Common myeloid progenitor, CD34-positive (primary cell): ENCODE results near the gene RAE1.
"Not testable (repeated sequence)": the region's sequence is repeated elsewhere in the genome, so short reads cannot be mapped to it uniquely, and the experiment has no call there.

Experiments used
- CTCF ChIA-PET: fragments of 350-600 bp; sonication (Branson Sonifier 250); formaldehyde crosslinking; loops from one replicate; lab custom pipeline; 2021; ENCODE audit warnings: antibody characterized with exemption; lab: Charles Lee
- POLR2A ChIA-PET: fragments of 350-600 bp; sonication (Branson Sonifier 250); formaldehyde crosslinking; loops from one replicate; lab custom pipeline; 2021; ENCODE audit warnings: antibody characterized with exemption; lab: Charles Lee
- DNase-seq, 3 donors: peaks; one replicate each; pipeline versions ENCODE4 v3.0.0 to v3.0.0-alpha.2; 2013
- H3K27ac ChIP-seq, 2 experiments: 1 replicate in 1 of 2; 2 replicates in 1 of 2; pipeline ENCODE4 v1.7.0; 2013; ENCODE audit warnings: inconsistent platforms in 2 of 2, low read length in 2 of 2, mild to moderate bottlenecking in 2 of 2, low read depth in 1 of 2, moderate library complexity in 1 of 2; ENCODE audit not compliant: severe bottlenecking in 2 of 2, insufficient read depth in 1 of 2, poor library complexity in 1 of 2
- H3K27me3 ChIP-seq, 5 experiments: replicated peaks in 2 of 5; 1 replicate in 3 of 5; 2 replicates in 2 of 5; pipeline versions ENCODE4 v1.6.1 to v1.7.0; 2013; ENCODE audit warnings: low read length in 4 of 5, mild to moderate bottlenecking in 2 of 5, moderate library complexity in 2 of 5, inconsistent platforms in 1 of 5; ENCODE audit not compliant: insufficient read depth in 5 of 5, control insufficient read depth in 4 of 5
- H3K36me3 ChIP-seq, 4 experiments: 1 replicate in 2 of 4; 2 replicates in 2 of 4; pipeline versions ENCODE4 v1.6.1 to v1.7.0; 2013; ENCODE audit warnings: low read length in 3 of 4, control low read depth in 1 of 4, mild to moderate bottlenecking in 1 of 4; ENCODE audit not compliant: control insufficient read depth in 4 of 4, insufficient read depth in 4 of 4
- H3K4me1 ChIP-seq, 4 experiments: 1 replicate in 3 of 4; 2 replicates in 1 of 4; pipeline versions ENCODE4 v1.6.1 to v1.7.1; 2013; ENCODE audit warnings: low read length in 3 of 4, mild to moderate bottlenecking in 3 of 4, control low read depth in 1 of 4, inconsistent platforms in 1 of 4, moderate library complexity in 1 of 4; ENCODE audit not compliant: control insufficient read depth in 4 of 4, insufficient read depth in 4 of 4; ENCODE audit errors: control extremely low read depth in 1 of 4
- H3K4me3 ChIP-seq, 7 experiments: 1 replicate in 4 of 7; 2 replicates in 3 of 7; pipeline versions ENCODE4 v1.5.1 to v1.7.0; 2013; ENCODE audit warnings: mild to moderate bottlenecking in 7 of 7, low read length in 6 of 7, moderate library complexity in 6 of 7, inconsistent platforms in 2 of 7, low read depth in 2 of 7, control low read depth in 1 of 7; ENCODE audit not compliant: insufficient read depth in 4 of 7, control insufficient read depth in 1 of 7; ENCODE audit errors: extremely low read depth in 1 of 7
- H3K9me3 ChIP-seq, 5 experiments: 1 replicate in 4 of 5; 2 replicates in 1 of 5; pipeline versions ENCODE4 v1.6.1 to v1.7.1; 2013; ENCODE audit warnings: low read length in 4 of 5, mild to moderate bottlenecking in 2 of 5, inconsistent platforms in 1 of 5, low read depth in 1 of 5, moderate library complexity in 1 of 5; ENCODE audit not compliant: control insufficient read depth in 4 of 5, insufficient read depth in 2 of 5; ENCODE audit errors: control extremely low read depth in 1 of 5
- WGBS: methylation state at CpG from one replicate; pipeline ENCODE4 v1.1.5; 2013; ENCODE audit not compliant: insufficient coverage; 5-methylcytosine and 5-hydroxymethylcytosine counted together

RAE1 gene

DNA sequence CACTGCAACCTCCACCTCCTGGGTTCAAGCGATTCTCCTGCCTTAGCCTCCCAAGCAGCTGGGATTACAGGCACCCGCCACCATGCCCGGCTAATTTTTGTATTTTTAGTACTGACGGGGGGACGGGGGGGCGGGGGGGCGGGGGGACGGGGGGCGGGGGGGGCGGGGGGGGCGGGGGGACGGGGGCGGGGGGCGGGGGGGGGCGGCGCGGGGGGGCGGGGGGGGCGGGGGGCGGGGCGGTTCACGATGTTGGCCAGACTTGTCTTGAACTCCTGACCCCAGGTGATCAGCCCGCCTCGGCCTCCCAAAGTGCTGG, 371 bp upstream of the RAE1 start:
- H3K9me3 ChIP-seq, DNase-seq, H3K27ac ChIP-seq, POLR2A ChIA-PET: not testable (repeated sequence)
- Histone ChIP-seq H3K27me3 (peaks cover 0 to 11% (median 4%) of the 10 kb centered on the region in 5 experiments), H3K36me3 (peaks cover 7 to 21% (median 10%) of the 10 kb centered on the region in 4 experiments), H3K4me1 (peaks cover 2 to 19% (median 10%) of the 10 kb centered on the region in 4 experiments), H3K4me3 (peak overlapping the region; percentile 68 to 98 (median 92))
- CTCF ChIA-PET: interaction anchor here (1.1 to 6.8 kb wide), 3 partner anchors 11 to 259 kb away, joined by 3 to 72 read pairs (median 5); no protein-coding TSS in a partner anchor
- WGBS: 0% methylated on average over 2 of the region's 24 CpGs

DNA sequence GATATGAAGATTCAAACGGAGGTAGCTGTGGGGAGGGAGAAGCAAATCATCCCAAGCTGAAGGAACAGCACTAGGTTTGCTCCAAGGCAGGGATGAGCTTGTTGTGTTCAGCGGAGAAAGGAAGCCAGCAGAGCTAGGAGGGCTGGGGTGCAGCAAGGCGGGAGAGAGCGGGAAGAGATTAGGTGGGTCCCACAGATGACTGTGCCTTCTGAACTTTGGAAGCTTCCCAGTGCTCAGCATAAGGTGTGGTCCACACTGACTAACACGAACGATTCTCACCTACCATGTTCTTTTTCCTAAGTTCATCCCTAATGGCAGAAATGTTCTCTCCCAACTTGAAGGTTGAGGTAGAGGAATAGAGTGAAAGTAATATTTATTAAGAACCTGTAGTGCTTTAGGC, 1.2 kb downstream of the RAE1 start:
- WGBS: 85% methylated on average over 3 of the region's 6 CpGs
- H3K27ac ChIP-seq: peak overlapping the region in 1 of 2 experiments; percentile 86
- POLR2A ChIA-PET: interaction anchor here (0.6 kb wide), 1 partner anchor 8 kb away, joined by 4 read pairs; no protein-coding TSS in a partner anchor
- H3K27me3 ChIP-seq: peaks cover 0 to 8% (median 4%) of the 10 kb centered on the region in 5 experiments
- no peaks in the 10 kb centered on the region for H3K9me3 ChIP-seq
- no peak for DNase-seq
- peaks cover 7 to 21% (median 14%) of the 10 kb centered on the region in 4 experiments for H3K36me3 ChIP-seq
- CTCF ChIA-PET: interaction anchor here (1.4 to 1.5 kb wide), 2 partner anchors 9 to 61 kb away, joined by 4 read pairs; no protein-coding TSS in a partner anchor
- peaks cover 2 to 19% (median 10%) of the 10 kb centered on the region in 4 experiments for H3K4me1 ChIP-seq
- H3K4me3 ChIP-seq: peak overlapping the region in 4 of 7 experiments; percentile 86 to 98 (median 94)

DNA sequence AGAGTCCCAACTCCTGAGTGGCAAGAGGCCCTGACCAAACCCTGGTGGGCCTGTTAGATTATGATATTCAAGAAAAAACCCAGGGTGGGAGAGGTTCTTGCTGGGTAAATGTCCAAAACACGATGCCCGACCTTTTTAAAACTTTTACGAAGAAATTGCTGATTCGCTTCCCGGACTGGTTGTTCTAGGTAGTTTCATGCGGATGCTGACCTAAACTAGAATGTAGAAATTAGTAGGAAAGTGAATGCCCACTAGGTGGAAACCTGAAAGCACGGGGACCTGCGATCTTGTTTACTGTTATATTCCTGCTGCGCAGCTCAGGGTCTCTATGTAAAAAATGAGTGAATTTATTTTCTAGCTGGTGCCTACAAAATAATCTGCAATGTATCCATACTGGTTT, 2.3 kb downstream of the RAE1 start:
- Histone ChIP-seq H3K27ac (no peak overlapping the region), H3K9me3 (no peaks in the 10 kb centered on the region), H3K4me3 (no peak overlapping the region), H3K36me3 (peaks cover 7 to 21% (median 14%) of the 10 kb centered on the region in 4 experiments), H3K4me1 (peaks cover 2 to 19% (median 10%) of the 10 kb centered on the region in 4 experiments), H3K27me3 (peaks cover 0 to 6% (median 0%) of the 10 kb centered on the region in 5 experiments)
- POLR2A ChIA-PET: no interaction called here
- WGBS: 76% methylated on average over 9 of the region's 9 CpGs
- CTCF ChIA-PET: interaction anchor here (1.0 to 1.5 kb wide), 2 partner anchors 60 to 145 kb away, joined by 3 to 4 read pairs; no protein-coding TSS in a partner anchor
- DNase-seq: peak in 1 of 3 donors; percentile 65

DNA sequence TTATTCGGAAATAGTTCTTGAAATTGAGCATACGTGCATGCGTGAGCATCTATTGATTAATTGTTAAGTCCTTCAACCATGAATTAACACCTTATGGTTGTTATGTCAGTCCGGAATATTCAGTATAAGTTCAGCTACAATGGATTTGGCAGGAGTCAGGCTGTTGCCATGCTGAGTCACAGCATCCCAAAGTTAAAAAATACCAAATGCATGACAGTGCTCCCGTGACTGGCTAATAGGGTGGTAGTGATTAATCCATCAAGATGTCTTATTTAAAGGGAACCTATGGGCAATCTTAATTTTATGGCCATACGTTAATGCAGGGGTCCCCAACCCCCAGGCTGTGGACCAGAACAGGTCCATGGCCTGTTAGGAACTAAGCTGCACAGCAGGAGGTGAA, 10.5 kb downstream of the RAE1 start:
- Histone ChIP-seq H3K4me3 (no peak overlapping the region), H3K27ac (no peak overlapping the region), H3K27me3 (no peaks in the 10 kb centered on the region), H3K4me1 (no peaks in the 10 kb centered on the region), H3K9me3 (no peaks in the 10 kb centered on the region), H3K36me3 (peaks cover 19 to 47% (median 33%) of the 10 kb centered on the region in 4 experiments)
- DNase-seq: no peak
- ChIA-PET CTCF (interaction anchor here (1.2 kb wide), 1 partner anchor 849 kb away, joined by 3 read pairs; no protein-coding TSS in a partner anchor), POLR2A (interaction anchor here (1.0 kb wide), 1 partner anchor 18 kb away, joined by 4 read pairs; no protein-coding TSS in a partner anchor)
- WGBS: 100% methylated on average over 5 of the region's 6 CpGs

DNA sequence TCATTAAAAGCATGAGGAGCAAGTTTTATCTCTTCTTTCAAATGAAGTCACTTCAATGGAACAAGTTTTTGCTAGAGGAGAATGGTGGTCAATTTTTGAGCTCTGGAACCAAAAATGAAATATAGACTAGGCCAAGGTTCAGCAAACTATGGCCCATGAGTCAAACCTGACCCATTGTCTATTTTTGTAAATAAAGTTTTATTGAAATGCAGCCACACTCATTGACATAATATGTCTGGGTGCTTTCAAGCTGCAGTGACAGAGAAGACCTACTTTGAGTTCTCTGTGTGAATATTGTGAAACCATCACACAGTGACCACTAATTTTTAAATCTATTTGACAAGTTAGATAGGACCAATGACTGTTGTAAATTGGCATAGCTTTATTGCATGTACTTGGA, 13.4 kb downstream of the RAE1 start:
- ChIA-PET POLR2A (no interaction called here), CTCF (interaction anchor here (1.2 kb wide), 1 partner anchor 10 kb away, joined by 3 read pairs; no protein-coding TSS in a partner anchor)
- H3K36me3 ChIP-seq: peaks cover 24 to 74% (median 53%) of the 10 kb centered on the region in 4 experiments

DNA sequence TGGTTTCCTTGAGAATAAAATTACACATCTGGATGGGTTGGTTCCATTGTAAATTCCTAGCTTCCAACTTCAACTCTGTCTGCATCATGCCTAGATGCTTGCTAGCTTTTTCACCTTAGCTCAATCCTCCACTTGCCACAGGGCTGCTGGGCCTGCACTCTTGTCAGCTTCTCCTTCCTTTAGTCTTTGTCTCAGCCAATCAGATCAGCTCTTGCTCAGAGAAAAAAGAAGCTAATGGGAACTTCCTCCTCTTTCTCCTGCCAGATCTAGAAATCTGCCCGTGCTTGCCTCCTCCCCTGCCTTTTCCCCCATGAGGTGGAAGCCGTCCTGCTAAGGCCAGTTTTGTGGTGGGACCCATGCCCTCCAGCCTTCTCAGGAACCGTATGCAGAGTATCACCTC, 18.5 kb downstream of the RAE1 start:
- H3K4me1 ChIP-seq: peaks cover 0 to 4% (median 0%) of the 10 kb centered on the region in 4 experiments
- H3K36me3 ChIP-seq: peaks cover 31 to 92% (median 77%) of the 10 kb centered on the region in 4 experiments
- H3K27ac ChIP-seq: no peak overlapping the region
- no peaks in the 10 kb centered on the region for H3K9me3 ChIP-seq
- ChIA-PET POLR2A (no interaction called here), CTCF (interaction anchor here (1.2 to 1.6 kb wide), 4 partner anchors 10 to 499 kb away, joined by 3 to 7 read pairs (median 4); no protein-coding TSS in a partner anchor)
- peak in 1 of 3 donors; percentile 20 for DNase-seq
- H3K4me3 ChIP-seq: no peak overlapping the region
- 83% methylated on average over 3 of the region's 3 CpGs for WGBS
- H3K27me3 ChIP-seq: no peaks in the 10 kb centered on the region

More for the DNA sequence above, 13.4 kb downstream of the RAE1 start:
- no peak for DNase-seq
- Histone ChIP-seq H3K27me3 (no peaks in the 10 kb centered on the region), H3K4me3 (no peak overlapping the region), H3K9me3 (no peaks in the 10 kb centered on the region), H3K27ac (no peak overlapping the region), H3K4me1 (no peaks in the 10 kb centered on the region)

DNA sequence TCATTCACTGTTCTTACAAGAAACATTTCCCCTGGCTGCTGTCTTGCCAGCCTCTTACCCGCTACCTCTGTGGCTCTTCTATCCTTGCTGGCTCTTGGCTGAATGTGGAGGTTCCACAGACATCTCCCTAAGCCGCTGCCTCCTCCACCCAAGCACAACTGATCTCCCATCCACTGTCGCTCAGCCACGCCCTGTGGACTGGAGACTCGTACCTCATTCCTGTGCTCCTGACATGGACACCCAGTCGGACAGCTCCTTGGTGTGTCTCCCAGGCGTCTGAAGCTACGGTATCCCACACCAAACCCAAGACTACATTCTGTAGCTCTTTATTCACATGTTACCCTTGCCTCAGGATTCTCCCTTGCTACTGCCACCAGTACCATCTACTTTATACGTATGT, 19.3 kb downstream of the RAE1 start:
- WGBS: 98% methylated on average over 7 of the region's 9 CpGs
- Histone ChIP-seq H3K27ac (no peak overlapping the region), H3K4me1 (peaks cover 0 to 11% (median 0%) of the 10 kb centered on the region in 4 experiments), H3K36me3 (peaks cover 33 to 96% (median 80%) of the 10 kb centered on the region in 4 experiments), H3K9me3 (no peaks in the 10 kb centered on the region), H3K4me3 (no peak overlapping the region), H3K27me3 (no peaks in the 10 kb centered on the region)
- DNase-seq: no peak
- POLR2A ChIA-PET: no interaction called here
- CTCF ChIA-PET: interaction anchor here (1.2 to 1.4 kb wide), 3 partner anchors 9 to 498 kb away, joined by 3 to 4 read pairs (median 3); no protein-coding TSS in a partner anchor
